ENCODE measurements around the gene WDR27. TPM values are rescaled to one million over a fixed set of nuclear protein-coding genes. Genes with fewer than 3 reads are reported as not detected.

Gene WDR27
- total and polyA plus RNA-seq, 10 of the 15 experiments (the other 5 are each of a cell fraction or from before 2014, with no cell fraction given): 1.9 to 33.2 (median 19.0) TPM

- ATAC-seq: no peak
- no peaks in the 10 kb centered on the region for H3K79me2 ChIP-seq (ENCODE audit: control insufficient read depth, insufficient read depth, low read length)
- no peak overlapping the region for H3K27ac ChIP-seq (ENCODE audit: control insufficient read depth, insufficient read depth)
- TF ChIP-seq NRF1 (conservative IDR thresholded peaks at IDR 0.05; ENCODE audit: low read depth, low read length) (no peak), SRF (IDR thresholded peaks at IDR 0.05; ENCODE audit: low read depth in 2 of 2, low read length in 2 of 2) (no peak), ZBTB11 (CRISPR knock-in tag; IDR thresholded peaks at IDR 0.05) (no peak), ASH2L (IDR thresholded peaks at IDR 0.05; ENCODE audit: borderline replicate concordance, low read depth) (no peak), REST (IDR thresholded peaks at IDR 0.05; ENCODE audit: low read depth, low read length) (no peak)
- no peak overlapping the region for H3K4me3 ChIP-seq
- no peaks in the 10 kb centered on the region for H3K27me3 ChIP-seq (replicated peaks in 1 of 2; ENCODE audit: control insufficient read depth in 2 of 2, insufficient read depth in 2 of 2, low read length in 1 of 2)
- no peaks in the 10 kb centered on the region for H4K20me1 ChIP-seq (ENCODE audit: control insufficient read depth, insufficient read depth)
- H3K4me1 ChIP-seq (ENCODE audit: control insufficient read depth, insufficient read depth, low read length): no peaks in the 10 kb centered on the region
- FAIRE-seq: no peak
- no peak overlapping the region for H2AFZ ChIP-seq (ENCODE audit: control insufficient read depth, low read depth, low read length)
- 73% methylated on average over 11 of the region's 11 CpGs for WGBS (ENCODE audit: insufficient coverage, insufficient replicate concordance, low lambda C conversion rate, missing lambda C conversion rate)
- H3K36me3 ChIP-seq (ENCODE audit: control insufficient read depth in 2 of 2, insufficient read depth in 2 of 2, low read length in 1 of 2): no peaks in the 10 kb centered on the region
- no peaks in the 10 kb centered on the region for H3K9me3 ChIP-seq (replicated peaks; ENCODE audit: control insufficient read depth, insufficient read depth, low read length)
- H3K9ac ChIP-seq (ENCODE audit: control insufficient read depth, insufficient read depth, low read length): no peak overlapping the region
- CTCF ChIA-PET: no interaction called here
- RAD21 ChIA-PET (ENCODE audit: unreplicated experiment): no interaction called here
- intact Hi-C loops (cut with micrococcal nuclease; ENCODE audit: unreplicated experiment) (no loop called here), in situ Hi-C loops (cut with MboI) (no loop called here)
- no peak overlapping the region for H3K4me2 ChIP-seq (ENCODE audit: control insufficient read depth, insufficient read depth)
- DNase-seq (ENCODE audit: low read depth, low spot score): no peak
- POLR2A ChIA-PET: no interaction called here
- SMC1A ChIA-PET (ENCODE audit: uncharacterized antibody, unreplicated experiment): no interaction called here
- no TSS peak for BruUV-seq (replicated peaks)
These were observed 77.0 kb downstream of the WDR27 start for GRCh38 chr6:169624785-169625184.
